Right lobe of liver (tissue), 6 donors: ENCODE measurements around the gene SMG1. TPM values are rescaled to one million over a fixed set of nuclear protein-coding genes. Genes with fewer than 3 reads are reported as not detected.

ENCODE experiments used
- ATAC-seq, 4 donors: fragments of 200-7000 bp; cut with Tn5 transposase; one replicate each; pipeline ENCODE4 v1.9.1; 2020; ENCODE audit warnings: mild to moderate bottlenecking in 4 of 4, moderate library complexity in 4 of 4
- DNase-seq, 3 donors: peaks; one replicate each; pipeline ENCODE4 v3.0.0-alpha.2; 2020
- H3K27ac ChIP-seq, 3 donors: fragments of 200-600 bp; one replicate each; pipeline ENCODE4 v1.8.0; 2022
- H3K27me3 ChIP-seq, 2 donors: fragments of 200-600 bp; one replicate each; pipeline ENCODE4 v1.8.0; 2022
- H3K36me3 ChIP-seq, 4 donors: fragments of 200-600 bp; sonication (generic) in 1 of 4; one replicate each; pipeline versions ENCODE4 v1.5.1 to v1.8.0; 2017 to 2022; ENCODE audit warnings: control low read depth in 1 of 4
- H3K4me1 ChIP-seq, 4 donors: fragments of 200-600 bp; sonication (generic) in 1 of 4; one replicate each; pipeline versions ENCODE4 v1.5.1 to v1.8.0; 2017 to 2022; ENCODE audit warnings: control low read depth in 1 of 4
- H3K4me3 ChIP-seq, 3 donors: fragments of 200-600 bp; one replicate each; pipeline ENCODE4 v1.8.0; 2022
- H3K9me3 ChIP-seq, 4 donors: fragments of 200-600 bp; sonication (generic) in 1 of 4; one replicate each; pipeline versions ENCODE4 v1.5.1 to v1.8.0; 2017 to 2022; ENCODE audit warnings: control low read depth in 1 of 4
- POLR2A ChIP-seq: fragments of 450-650 bp; IDR thresholded peaks from one replicate; pipeline ENCODE4 v1.6.1; 2017; ENCODE audit warnings: antibody characterized with exemption, mild to moderate bottlenecking
- WGBS: methylation state at CpG from one replicate; pipeline ENCODE4 v1.1.6; 2018; ENCODE audit warnings: low coverage, low lambda C conversion rate; ENCODE audit not compliant: insufficient coverage; ENCODE audit errors: missing lambda C conversion rate; 5-methylcytosine and 5-hydroxymethylcytosine counted together
- intact Hi-C, 2 donors: fragments of 100-400 bp; cut with DNase I; formaldehyde crosslinking; loops; one replicate each; pipeline versions ENCODE4 v1.11.2 to v1.14.1; 2022
- total RNA-seq, 6 experiments: library from RNA; depleted of rRNA in 2 of 6; stranded (reverse); fragments of >200 nt in 2 of 6; fragmentation: NEBNext Ultra II Directional in 3 of 6; extraction: Animal tissue kit (Norgen Biotek cat#: 25700) in 3 of 6; gene quantifications; one replicate each; pipeline versions ENCODE4 v1.1.0 to v1.2.4, GENCODE V29; 2016 to 2023
- TF ChIP-seq, protein P1 (sequence below), 4 donors: fragments of 200-600 bp in 3 of 4; fragments of 450-650 bp in 1 of 4; IDR thresholded peaks; one replicate each; pipeline versions ENCODE4 v1.5.1 to v1.8.0; 2016 to 2022; ENCODE audit warnings: antibody characterized with exemption in 4 of 4, mild to moderate bottlenecking in 2 of 4
- donor health status: DM: no; HTN: yes; CAD: no.
- donor health status: DM: no; HTN: no; CAD: no.
- donor health status: DM: no; HTN: no; CAD: no.
- donor health status: DM: no; HTN: yes; CAD: no.
- donor health status: DM: no; HTN: yes; CAD: no.

Gene SMG1
- total RNA-seq, 6 experiments from 2014 or later, result 29.6 to 45.9 (median 33.8) TPM

DNA sequence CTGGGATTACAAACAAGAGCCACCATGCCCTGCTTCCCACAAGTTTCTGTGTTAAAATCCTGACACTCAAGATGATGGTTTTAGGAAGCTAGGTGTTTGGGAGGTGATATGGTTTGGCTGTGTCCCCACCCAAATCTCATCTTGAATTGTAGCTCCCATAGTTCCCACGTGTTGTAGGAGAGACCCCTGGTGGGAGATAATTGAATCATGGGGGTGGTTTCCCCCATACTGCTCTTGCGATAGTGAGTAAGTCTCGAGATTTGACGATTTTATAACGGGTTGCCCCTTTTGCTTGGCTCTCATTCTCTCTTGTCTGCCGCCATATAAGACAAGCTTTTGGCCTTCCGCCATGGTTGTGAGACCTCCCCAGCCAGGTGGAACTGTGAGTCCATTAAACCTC is 17.2 kb upstream of the SMG1 start:
- DNase-seq (no peak), ATAC-seq (no peak)
- Histone ChIP-seq H3K36me3 (no peaks in the 10 kb centered on the region), H3K4me1 (peaks cover 0 to 4% (median 2%) of the 10 kb centered on the region in 4 donors), H3K27me3 (no peaks in the 10 kb centered on the region), H3K27ac (no peak overlapping the region), H3K4me3 (no peak overlapping the region), H3K9me3 (no peaks in the 10 kb centered on the region)
- intact Hi-C loops, result no loop called here
- TF ChIP-seq, protein P1, sequence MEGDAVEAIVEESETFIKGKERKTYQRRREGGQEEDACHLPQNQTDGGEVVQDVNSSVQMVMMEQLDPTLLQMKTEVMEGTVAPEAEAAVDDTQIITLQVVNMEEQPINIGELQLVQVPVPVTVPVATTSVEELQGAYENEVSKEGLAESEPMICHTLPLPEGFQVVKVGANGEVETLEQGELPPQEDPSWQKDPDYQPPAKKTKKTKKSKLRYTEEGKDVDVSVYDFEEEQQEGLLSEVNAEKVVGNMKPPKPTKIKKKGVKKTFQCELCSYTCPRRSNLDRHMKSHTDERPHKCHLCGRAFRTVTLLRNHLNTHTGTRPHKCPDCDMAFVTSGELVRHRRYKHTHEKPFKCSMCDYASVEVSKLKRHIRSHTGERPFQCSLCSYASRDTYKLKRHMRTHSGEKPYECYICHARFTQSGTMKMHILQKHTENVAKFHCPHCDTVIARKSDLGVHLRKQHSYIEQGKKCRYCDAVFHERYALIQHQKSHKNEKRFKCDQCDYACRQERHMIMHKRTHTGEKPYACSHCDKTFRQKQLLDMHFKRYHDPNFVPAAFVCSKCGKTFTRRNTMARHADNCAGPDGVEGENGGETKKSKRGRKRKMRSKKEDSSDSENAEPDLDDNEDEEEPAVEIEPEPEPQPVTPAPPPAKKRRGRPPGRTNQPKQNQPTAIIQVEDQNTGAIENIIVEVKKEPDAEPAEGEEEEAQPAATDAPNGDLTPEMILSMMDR (IDR thresholded peaks at IDR 0.05), result no peak
- no peak for TF ChIP-seq POLR2A
- WGBS, result 81% methylated on average over 7 of the region's 7 CpGs

DNA sequence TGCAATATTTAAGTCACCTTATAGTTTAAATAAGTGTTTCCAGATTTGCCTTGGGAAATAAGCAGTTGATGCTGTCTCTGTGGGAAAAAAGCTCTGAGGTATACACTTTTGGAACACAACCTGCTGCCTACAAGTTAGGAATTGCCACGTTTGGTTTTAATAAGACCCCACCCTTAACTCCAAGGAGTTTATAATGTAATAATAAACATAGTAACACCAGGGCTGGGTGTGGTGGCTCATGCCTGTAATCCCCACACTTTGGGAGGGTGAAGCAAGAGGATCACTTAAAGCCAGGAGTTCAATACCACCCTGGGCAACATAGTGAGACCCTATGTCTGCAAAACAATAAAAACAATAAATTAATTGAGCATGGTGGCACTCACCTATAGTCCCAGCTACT is 15.9 kb upstream of the SMG1 start:
- intact Hi-C loops, result no loop called here
- DNase-seq (no peak), ATAC-seq (no peak)
- Histone ChIP-seq H3K27me3 (no peaks in the 10 kb centered on the region), H3K4me3 (no peak overlapping the region), H3K27ac (no peak overlapping the region), H3K9me3 (no peaks in the 10 kb centered on the region), H3K36me3 (no peaks in the 10 kb centered on the region), H3K4me1 (peaks cover 0 to 4% (median 2%) of the 10 kb centered on the region in 4 donors)
- TF ChIP-seq, protein P1 (IDR thresholded peaks at IDR 0.05), result no peak
- no peak for TF ChIP-seq POLR2A
- WGBS, result 56% methylated on average over 1 of the region's 1 CpG

DNA sequence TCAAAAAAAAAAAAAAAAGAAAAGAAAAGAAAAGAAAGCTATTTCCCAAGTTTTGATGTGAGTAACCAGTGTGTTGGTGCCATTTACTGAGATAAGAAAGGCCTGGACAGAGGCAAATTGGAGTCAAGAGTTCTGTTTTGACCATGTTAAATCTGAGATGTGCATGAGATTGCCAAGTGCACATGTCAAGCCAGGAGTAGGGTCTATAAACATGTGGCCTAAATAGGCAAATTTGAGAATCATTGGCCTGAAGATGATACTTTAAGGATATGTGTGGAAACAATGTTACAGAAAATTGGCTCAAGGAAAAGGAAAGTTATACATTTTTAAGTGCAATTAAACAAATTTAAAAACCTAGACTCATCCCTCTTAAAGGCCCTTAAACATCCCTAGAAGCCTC is 15.3 kb upstream of the SMG1 start:
- Histone ChIP-seq H3K27me3 (no peaks in the 10 kb centered on the region), H3K4me1 (peaks cover 0 to 3% (median 1%) of the 10 kb centered on the region in 4 donors), H3K9me3 (no peaks in the 10 kb centered on the region), H3K4me3 (no peak overlapping the region), H3K36me3 (no peaks in the 10 kb centered on the region), H3K27ac (no peak overlapping the region)
- intact Hi-C loops, result no loop called here
- no peak for DNase-seq
- TF ChIP-seq, protein P1 (IDR thresholded peaks at IDR 0.05), result no peak
- no peak for TF ChIP-seq POLR2A
- no peak for ATAC-seq

DNA sequence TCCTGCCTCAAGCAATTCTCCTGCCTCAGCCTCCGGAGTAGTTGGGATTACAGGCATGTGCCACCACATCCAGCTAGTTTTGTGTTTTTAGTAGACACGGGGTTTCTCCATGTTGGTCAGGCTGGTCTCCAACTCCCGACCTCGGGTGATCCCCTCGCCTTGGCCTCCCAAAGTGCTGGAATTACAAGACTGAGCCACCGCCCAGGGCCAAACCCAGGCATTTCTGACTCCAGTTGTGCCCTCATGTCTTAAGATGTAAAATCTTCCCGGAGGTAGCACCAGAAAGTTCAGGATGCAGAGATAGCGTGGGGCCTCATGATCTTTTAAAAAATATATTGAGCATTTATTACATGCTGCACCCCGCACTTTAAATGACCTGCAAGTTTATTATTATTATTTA is 12.8 kb upstream of the SMG1 start:
- Histone ChIP-seq H3K4me1 (no peaks in the 10 kb centered on the region), H3K27me3 (no peaks in the 10 kb centered on the region), H3K4me3 (no peak overlapping the region), H3K36me3 (no peaks in the 10 kb centered on the region), H3K27ac (no peak overlapping the region), H3K9me3 (no peaks in the 10 kb centered on the region)
- no peak for ATAC-seq
- intact Hi-C loops, result no loop called here
- no peak for DNase-seq
- 89% methylated on average over 6 of the region's 9 CpGs for WGBS
- TF ChIP-seq, protein P1 (IDR thresholded peaks at IDR 0.05), result no peak
- TF ChIP-seq POLR2A, result no peak

DNA sequence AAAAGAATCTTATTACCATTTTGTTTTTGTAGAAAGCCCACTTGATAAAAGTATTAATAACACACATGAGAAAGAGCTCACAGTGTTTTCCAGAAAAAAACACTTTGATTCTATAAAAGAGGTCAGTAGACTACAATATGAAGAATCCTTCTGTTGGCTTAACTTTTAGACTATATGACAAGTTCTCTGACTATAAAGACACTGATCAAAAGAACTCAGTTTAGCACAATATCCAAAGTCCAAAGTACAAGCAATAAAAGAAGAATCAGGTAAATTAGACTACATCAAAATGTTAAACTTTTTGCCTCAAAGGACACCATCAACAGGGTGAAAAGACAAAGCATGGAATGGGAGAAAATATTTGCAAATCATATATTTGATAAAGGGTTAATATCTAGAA is 11.2 kb upstream of the SMG1 start:
- no peaks in the 10 kb centered on the region for H3K36me3 ChIP-seq
- ATAC-seq, result no peak
- intact Hi-C loops, result no loop called here
- H3K27me3 ChIP-seq, result no peaks in the 10 kb centered on the region
- H3K27ac ChIP-seq, result no peak overlapping the region
- H3K9me3 ChIP-seq, result no peaks in the 10 kb centered on the region
- H3K4me3 ChIP-seq, result no peak overlapping the region
- TF ChIP-seq POLR2A, result no peak
- TF ChIP-seq, protein P1 (IDR thresholded peaks at IDR 0.05), result no peak
- DNase-seq, result no peak
- H3K4me1 ChIP-seq, result no peaks in the 10 kb centered on the region
